GM18505 (cell line): ENCODE measurements around the gene ACAD11.
"Not testable (repeated sequence)": the region's sequence is repeated elsewhere in the genome, so short reads cannot be mapped to it uniquely, and the experiment has no call there.

Source experiments
- ATAC-seq: cut with Tn5 transposase; IDR thresholded peaks from one replicate; pipeline ENCODE4 v1.9.1; 2021; ENCODE audit not compliant: unreplicated experiment
- POLR2A ChIP-seq: IDR thresholded peaks from 4 replicates; pipeline ENCODE4 v1.6.1; 2011; ENCODE audit warnings: borderline replicate concordance; ENCODE audit not compliant: insufficient read depth, insufficient read length; ENCODE audit errors: extremely low read depth

The ACAD11 gene

GRCh38 chr3:132660052-132660810, 622 bp upstream of the ACAD11 start, which contains the start of gene UBA5:
Gene UBA5, plus strand, starts transcription at chr3:132660329. Its CDS starts 209 bp downstream, at chr3:132660538.
- peak; percentile 71 for ATAC-seq
- TF ChIP-seq POLR2A, result peak; percentile 72

- ATAC-seq, result no peak
Measured at GRCh38 chr3:132659000-132659364, 627 bp downstream of the ACAD11 start.

GRCh38 chr3:132657869-132658747, 1.5 kb downstream of the ACAD11 start:
- TF ChIP-seq POLR2A, result no peak
- ATAC-seq, result no peak

More at GRCh38 chr3:132659000-132659364, 627 bp downstream of the ACAD11 start:
- no peak for TF ChIP-seq POLR2A

GRCh38 chr3:132655471-132655870, 4.1 kb downstream of the ACAD11 start:
- ATAC-seq, result no peak
- no peak for TF ChIP-seq POLR2A

GRCh38 chr3:132654721-132655120, 4.9 kb downstream of the ACAD11 start:
- ATAC-seq, result no peak
- no peak for TF ChIP-seq POLR2A

GRCh38 chr3:132654190-132654589, 5.4 kb downstream of the ACAD11 start:
- no peak for TF ChIP-seq POLR2A
- no peak for ATAC-seq

GRCh38 chr3:132652640-132653270, 6.9 kb downstream of the ACAD11 start:
- ATAC-seq, result no peak
- no peak for TF ChIP-seq POLR2A

- ATAC-seq, result no peak
- TF ChIP-seq POLR2A, result no peak
Measured at GRCh38 chr3:132650153-132650552, 9.5 kb downstream of the ACAD11 start.

- ATAC-seq, result no peak
- TF ChIP-seq POLR2A, result no peak
Measured at GRCh38 chr3:132645058-132645457, 14.6 kb downstream of the ACAD11 start.

GRCh38 chr3:132643366-132643765, 16.2 kb downstream of the ACAD11 start:
- no peak for ATAC-seq
- no peak for TF ChIP-seq POLR2A

- TF ChIP-seq POLR2A, result no peak
- ATAC-seq, result no peak
Measured at GRCh38 chr3:132642539-132642847, 17.1 kb downstream of the ACAD11 start.

GRCh38 chr3:132641837-132642538, 17.6 kb downstream of the ACAD11 start:
- ATAC-seq, result no peak
- no peak for TF ChIP-seq POLR2A

GRCh38 chr3:132641427-132641826, 18.2 kb downstream of the ACAD11 start:
- ATAC-seq, result not testable (repeated sequence)

- no peak for ATAC-seq
- no peak for TF ChIP-seq POLR2A
Measured at GRCh38 chr3:132638706-132639105, 20.9 kb downstream of the ACAD11 start.

GRCh38 chr3:132637590-132637989, 22.0 kb downstream of the ACAD11 start:
- no peak for TF ChIP-seq POLR2A
- no peak for ATAC-seq
